ENCODE results near the gene FAIM2.

GRCh38 chr12:49887091-49887490 lies 16.6 kb downstream of the FAIM2 start:
- TF ChIP-seq MYB (IDR thresholded peaks at IDR 0.05; ENCODE audit: borderline replicate concordance, low read depth, low read length) (no peak), BHLHE40 (IDR thresholded peaks at IDR 0.05; ENCODE audit: borderline replicate concordance in 1 of 2, low read depth in 2 of 2, low read length in 1 of 2) (no peak), NFIC (IDR thresholded peaks at IDR 0.05; ENCODE audit: low read depth, low read length) (no peak), SP1 (IDR thresholded peaks at IDR 0.05; ENCODE audit: low read depth, low read length) (no peak)
- TF ChIP-seq, protein P1, sequence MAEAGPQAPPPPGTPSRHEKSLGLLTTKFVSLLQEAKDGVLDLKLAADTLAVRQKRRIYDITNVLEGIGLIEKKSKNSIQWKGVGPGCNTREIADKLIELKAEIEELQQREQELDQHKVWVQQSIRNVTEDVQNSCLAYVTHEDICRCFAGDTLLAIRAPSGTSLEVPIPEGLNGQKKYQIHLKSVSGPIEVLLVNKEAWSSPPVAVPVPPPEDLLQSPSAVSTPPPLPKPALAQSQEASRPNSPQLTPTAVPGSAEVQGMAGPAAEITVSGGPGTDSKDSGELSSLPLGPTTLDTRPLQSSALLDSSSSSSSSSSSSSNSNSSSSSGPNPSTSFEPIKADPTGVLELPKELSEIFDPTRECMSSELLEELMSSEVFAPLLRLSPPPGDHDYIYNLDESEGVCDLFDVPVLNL (IDR thresholded peaks at IDR 0.05; ENCODE audit: low read depth, low read length): no peak

Measured in GM12878 (cell line).